Ecto neural progenitor cell (in vitro differentiated cells): ENCODE measurements around the gene PVALB.

ENCODE experiments used
- DNase-seq: peaks from one replicate; pipeline ENCODE4 v3.0.0-alpha.2; 2018; ENCODE audit warnings: low spot score

Gene PVALB

DNA sequence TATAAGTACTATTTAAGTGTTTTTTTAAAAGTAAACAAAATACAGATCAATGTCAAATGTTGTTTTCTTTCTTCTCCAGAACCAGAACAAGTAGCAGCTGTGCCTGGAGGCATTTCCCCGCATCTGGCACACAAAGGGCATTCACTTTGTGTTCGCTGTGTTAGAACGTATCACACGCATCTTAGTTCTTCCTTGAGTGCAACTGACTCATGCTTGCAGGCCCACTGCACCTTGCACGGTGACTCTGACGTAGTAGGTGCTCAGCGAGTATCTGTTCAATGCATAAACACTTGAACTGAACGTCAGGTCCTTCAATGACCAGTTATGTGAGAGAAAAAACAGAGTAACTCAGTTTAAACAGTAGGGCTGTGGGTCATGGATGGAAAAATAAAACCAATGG, 44.4 kb downstream of the PVALB start:
- no peak for DNase-seq

DNA sequence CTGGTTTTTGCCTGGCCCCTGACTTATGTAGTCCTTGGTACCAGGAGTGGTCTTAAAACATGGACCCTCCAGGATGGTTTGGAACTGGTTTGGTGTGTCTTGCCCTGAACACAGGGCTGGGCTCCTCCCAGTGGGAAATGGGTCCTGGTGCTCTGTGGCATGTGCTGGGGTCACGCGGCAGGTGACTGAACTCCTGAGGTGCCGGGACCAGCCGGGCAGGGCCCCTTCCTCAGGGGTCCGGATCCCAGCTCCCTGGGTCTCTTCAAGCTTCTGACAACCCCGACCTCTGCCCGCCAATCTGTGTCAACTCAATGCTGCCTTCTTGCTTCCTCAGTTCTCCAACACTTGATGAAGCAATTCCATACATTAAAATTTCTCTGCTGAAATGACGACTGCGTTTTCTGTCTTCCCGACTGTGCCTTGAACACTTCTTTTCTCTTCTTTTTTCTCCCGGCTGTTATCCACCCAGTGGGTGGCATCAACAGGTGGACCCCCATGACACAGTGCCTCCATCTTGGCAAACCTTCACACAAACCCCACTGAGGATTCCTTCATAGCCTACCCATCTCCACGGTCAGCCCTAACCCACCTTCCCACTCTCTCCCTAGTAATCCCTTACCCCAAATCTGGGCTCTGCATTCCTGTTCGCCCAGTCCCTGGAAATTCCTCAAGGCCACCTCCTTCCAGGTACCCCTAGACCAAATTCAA, 45.3 kb downstream of the PVALB start:
- no peak for DNase-seq

DNA sequence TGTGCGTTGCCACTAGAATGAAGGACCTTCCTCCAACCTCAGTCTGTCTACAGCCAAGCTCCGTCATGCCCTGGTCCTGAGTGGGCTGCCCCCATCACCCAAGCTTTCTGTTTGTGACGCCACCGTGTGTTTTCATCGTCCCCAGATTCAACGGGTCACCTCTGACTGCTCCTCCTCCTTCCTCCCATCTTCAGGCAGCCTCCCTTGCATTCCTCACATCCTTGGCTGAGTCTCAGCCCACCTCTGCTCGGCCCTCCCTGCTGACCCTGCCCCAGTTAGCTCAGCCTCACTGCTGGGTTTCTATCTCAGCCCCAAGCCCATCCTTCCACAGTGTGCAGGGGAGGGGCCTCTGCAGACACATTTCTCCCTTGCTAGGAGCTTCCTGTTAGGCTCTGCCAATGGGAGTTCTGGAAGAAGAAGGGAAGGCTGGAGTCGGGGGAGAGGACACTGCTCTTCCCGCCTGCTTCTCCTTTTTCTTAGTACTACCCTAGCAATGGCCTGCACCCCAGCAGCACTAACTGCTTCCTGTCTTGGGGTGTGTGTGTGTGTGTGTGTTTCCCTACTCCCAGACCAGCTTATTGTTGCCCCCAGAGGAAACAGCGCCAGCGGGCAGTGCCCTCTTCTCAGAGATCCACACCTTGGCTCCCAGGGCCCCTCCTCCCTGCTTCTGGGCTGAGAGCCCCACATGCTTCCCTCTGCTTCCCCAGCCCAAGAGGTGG, 46.2 kb downstream of the PVALB start:
- DNase-seq = no peak

DNA sequence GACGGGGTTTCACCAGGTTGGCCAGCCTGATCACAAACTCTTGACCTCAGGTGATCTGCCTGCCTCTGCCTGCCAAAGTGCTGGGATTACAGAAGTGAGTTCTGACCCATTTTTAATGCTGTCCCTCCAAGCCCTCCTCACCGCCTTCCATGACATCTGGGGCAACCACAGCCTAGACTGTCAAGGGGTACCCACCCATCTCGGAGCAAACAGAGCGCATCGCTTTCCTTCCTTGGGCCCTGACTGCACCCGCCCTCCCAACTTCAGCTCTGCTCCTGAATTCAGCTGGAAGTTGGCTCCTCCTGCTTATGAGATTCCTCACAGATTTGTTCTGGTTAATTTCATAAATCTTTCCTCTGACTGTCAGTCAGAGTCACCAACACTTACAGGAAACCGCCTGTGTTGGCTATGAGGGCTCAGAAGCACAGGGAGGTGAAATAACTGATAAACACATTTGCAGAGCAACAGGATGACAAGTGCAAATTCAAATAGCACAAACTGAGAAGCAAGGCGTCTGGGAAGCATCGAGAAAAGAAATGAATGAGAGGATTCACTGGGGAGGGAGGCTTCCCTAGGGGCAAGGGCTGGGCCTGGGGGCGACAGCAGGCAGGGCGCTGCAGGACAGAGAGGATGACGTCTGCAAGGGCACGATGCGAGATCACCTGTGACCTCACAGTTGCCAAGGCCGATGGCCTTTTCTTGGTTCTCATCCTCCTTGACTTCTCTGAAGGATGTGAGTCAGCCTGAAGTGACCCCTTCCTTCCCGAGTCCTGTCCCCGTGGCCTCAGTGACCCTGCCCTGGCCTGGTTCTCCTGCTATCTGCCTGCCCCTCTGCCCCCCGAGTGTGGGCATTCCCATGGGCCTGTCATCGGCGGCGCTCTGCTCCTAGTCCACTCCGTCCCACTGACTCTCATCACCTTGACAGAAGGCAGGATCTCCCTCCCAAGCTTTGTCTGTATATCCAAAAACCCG, 47.0 kb downstream of the PVALB start:
- no peak for DNase-seq

DNA sequence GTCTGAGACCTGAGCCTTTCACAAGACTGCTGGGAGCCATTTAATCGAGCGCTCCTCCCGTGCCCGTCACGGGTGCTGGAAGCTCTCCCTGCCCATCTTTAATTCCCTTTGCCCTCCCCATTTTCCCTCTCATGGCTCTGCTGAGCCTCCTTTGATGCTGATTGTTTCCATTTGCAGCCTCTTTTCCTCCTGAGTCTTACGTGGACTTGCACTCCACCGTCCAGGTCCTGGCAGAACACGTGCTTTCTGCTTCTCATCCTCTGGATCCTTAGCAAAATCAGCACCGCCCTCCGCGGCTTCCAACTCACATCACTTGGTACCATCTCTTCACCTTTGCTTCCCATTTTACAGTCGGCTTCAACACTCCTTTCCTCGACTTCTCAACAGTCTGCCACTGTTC, 48.2 kb downstream of the PVALB start:
- DNase-seq = no peak

DNA sequence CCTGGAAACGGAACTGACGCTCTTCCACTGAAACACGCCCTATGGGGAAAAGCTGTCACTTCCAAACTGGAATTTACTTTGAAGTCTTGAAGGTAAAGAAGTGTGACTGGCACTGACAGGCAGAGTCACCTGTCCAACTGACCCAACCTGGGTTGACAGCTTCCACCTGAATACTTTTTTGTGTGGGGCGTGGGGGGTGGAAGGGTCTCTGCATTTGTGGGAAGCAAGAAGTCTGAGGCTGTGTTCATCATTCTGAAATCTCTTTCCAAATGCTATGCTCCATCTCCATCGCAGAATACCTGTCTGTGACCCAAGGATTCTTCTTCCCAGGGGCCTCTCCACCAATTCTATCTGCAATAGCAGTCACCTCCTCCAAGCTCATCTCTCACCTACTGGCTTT, 48.7 kb downstream of the PVALB start:
- no peak for DNase-seq

DNA sequence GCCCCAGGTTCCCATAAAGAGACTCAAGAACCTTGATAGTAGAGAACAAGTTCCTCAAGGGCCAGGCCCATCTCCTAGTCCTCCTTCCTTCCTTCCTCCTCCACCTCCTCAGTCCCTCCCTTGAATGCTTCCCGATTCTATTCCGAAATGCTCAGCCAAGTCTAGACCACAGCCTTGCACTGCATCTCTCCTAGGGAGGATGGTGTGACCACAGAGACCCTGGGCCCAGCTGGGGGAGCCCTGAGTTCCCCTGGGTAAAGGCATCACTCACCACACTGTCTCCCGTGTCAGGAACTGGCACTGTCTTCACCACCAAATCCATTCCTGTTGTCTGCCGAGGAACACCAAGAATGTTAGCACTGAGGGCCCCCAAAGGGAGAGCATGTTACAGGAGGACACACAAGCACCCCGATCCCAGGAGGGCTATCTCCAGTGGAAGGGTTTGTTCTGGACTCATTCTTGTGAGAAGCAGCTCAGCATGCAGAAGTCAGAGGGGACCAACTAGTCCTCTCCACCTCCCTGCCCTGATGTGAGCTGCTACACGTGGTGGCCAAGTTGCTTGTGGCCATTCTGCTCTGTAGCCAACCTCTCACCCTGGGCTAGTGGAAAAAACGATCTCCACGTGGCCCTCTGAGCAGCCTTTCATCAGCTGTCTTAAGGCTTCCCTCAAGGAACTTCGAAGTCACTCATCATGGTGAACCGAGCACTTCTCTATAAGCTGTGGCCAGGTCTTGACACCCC, 49.6 kb downstream of the PVALB start:
- DNase-seq = no peak

DNA sequence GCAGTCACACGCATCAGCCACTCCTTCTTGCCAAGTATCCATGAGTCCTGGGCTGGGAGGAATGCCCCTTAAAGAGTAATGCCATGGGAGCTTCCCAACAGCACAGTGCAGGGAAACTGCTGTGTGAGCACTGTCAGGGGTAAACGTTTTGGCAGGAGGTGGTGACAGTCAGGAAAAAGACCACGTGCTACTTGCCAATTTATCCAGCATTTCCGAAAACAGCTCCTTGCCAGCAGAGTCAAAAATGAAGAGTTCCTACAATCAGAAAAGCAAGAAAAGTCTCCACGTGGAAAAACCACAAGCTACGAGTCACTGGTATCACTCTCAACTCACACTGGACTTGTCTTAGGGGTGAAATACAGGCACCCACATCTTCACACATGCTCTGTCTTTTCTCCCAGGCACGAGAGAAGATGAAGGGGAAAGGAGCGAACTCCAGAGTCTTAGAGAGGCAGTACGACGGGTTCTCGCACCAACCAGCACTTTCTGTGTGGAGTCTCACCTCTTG, 50.8 kb downstream of the PVALB start:
- no peak for DNase-seq

DNA sequence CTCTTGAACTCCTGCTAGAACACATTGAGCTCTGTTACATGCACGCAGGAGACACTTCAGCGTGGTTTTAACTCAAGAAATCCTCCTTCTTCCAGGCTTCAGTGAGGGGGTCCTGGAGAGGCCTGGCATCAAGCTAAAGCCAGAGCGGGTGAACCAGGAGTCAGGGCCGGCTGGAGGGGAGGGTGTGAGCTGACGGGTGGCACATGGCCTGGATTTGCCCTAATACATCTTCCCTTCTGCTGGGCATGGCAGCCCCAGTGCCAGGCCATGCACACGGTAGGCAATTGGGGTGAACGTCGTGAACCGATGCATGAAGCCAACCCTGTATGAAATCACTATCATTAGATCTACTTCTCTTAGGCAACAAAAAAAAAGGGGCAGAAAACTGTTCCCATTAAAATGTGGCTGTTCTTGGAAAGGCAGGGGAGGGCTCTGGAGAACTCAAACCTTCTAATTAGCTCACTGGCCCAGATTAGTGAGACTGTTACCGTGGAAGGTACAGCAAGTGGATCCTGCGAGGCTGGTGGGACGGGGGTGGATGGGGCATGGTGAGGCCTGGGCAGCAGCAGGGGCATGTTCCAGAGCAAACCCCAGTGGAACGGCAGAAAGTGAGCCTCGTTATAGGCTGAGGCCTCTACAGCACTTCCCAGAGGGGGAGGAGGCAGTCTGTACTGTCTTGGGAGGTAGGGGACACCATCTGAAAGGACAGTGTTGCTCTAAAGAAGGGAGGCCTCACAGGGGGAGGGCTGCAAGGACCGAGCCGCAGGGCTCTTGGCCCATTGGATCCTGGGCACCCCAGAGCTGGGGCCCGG, 51.5 kb downstream of the PVALB start:
- DNase-seq = no peak

DNA sequence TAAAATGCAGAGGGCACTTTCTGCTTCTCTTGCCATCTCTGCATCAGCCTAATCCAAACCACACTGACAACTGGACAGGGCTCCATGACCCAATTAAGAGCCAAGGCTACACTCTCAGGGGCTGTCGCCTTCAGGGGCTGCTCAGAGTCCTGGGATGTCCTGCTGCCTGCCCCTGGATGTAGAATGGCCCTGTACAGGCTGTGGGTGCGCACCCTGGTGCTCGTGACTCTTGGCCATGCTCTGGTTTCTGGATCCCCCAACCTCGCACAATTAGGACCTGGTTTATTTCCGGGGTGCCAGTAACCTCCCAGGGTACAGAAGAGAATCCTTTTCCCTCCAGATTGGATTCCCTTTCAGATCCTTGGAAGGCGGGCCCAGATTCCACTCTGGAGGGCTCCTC, 52.2 kb downstream of the PVALB start:
- no peak for DNase-seq

DNA sequence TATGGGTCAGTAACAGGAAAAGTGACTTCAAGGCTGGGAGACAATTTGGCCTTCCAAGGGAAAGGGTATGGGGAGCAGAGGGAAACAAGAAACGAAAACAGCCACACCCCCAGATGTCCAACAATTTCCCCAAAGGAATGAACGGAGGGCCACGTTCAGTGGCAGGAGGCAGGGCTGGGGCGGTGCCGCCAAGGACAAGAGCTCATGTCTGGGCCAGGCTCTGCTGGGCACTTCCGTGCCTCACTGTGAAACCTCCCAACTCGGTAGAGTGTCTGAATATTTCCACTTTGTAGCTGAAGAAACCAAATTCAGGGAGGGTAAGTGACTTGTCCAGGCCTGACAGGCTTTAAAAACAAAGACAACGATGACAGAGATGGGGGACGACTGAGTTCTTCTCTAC, 52.8 kb downstream of the PVALB start:
- DNase-seq = no peak

DNA sequence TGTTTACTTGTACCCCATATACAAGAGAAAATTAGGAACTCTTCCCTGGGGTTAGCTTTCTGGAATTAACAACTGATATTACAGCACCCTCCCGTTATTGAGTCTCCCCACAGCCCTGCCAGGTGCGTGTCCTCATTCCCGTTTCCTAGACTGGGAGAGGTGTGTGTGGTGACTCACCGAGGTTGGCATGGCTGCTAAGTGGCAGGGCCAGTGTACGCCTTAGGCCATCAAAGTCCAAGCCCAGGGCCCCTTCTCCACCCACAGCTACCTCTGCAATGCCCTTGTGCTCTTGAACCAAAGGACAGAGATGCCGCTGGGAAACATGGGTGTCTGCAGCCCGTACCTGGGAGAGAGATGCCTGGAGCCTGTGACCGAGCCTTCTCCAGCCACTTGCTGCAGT, 53.3 kb downstream of the PVALB start:
- DNase-seq = no peak

DNA sequence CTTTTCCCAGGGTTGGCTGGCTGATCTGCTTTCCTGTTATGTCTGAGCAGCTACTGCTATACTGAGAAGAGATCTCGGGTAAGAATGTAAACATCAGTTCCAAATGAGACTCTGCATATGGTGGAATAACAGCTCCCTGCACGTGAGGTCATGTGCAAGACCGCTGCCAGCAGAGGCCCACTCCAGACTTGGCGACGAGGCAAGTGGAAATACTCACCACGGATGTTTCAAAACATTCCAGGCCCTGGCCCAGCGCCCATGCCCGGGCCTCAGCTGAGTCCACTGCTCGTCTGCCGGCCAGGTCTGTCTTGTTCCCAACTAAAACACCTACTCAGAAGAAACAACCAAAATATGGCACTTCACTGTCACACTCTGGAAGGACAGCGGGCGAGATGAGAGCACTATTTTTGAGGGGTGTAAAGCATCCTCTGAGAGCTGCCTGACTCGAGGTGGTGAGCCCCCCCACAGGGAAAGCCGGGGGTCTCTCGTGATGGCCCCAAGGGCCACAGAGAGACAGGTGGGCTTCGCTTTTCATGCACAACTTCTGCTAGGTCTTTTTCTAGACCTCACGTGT, 54.1 kb downstream of the PVALB start:
- DNase-seq = no peak

DNA sequence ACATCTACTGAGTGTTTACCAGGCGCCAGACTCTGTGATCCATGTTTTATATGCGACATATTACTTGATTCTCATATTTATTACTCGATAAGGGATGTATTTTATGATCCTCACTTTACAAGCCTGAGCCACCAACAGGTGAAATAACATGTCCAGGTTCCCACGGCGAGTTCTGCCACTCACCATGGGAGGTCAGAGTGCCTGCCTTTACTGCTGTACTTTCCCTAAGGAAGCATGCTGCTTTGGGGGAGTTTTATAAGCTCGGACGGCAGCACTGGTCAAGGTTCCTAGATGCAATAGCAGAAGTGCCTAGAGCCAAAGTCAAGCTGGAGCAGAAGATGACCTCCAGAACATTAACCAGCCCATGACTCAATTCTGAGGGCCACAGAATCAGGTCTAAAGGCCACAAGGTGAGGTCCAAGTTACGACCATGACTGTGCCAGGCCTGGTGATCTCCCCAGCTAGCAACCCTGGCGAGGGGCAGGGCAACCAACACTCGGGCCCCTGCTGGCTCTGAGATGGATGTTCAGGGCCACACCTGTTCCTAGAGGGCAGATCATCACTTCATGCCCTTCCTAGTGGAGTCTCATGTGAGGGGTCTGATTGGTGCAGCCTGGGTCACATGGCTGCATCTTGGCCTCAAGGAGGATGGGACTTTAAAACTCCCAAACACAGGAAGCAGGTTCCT, 55.1 kb downstream of the PVALB start:
- DNase-seq = no peak

DNA sequence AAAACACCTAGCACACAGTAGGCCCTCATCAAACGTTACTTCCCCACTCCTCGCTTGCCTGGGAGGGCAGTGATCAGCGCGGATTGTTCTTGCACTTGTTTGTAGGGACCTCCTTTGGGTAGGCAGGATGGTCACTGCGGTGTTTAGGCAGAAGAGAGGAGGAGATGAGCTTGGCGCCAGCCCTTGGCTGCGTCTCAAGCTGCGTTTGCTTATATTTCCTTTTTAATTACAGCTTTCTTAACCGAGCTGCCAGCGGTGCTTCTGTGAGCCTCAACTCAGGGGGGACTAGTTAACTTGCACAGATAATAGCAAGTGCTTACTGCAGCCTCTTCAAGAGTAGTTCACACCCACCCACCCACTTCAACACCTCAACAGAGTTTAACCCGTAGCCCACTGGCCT, 56.0 kb downstream of the PVALB start:
- no peak for DNase-seq

DNA sequence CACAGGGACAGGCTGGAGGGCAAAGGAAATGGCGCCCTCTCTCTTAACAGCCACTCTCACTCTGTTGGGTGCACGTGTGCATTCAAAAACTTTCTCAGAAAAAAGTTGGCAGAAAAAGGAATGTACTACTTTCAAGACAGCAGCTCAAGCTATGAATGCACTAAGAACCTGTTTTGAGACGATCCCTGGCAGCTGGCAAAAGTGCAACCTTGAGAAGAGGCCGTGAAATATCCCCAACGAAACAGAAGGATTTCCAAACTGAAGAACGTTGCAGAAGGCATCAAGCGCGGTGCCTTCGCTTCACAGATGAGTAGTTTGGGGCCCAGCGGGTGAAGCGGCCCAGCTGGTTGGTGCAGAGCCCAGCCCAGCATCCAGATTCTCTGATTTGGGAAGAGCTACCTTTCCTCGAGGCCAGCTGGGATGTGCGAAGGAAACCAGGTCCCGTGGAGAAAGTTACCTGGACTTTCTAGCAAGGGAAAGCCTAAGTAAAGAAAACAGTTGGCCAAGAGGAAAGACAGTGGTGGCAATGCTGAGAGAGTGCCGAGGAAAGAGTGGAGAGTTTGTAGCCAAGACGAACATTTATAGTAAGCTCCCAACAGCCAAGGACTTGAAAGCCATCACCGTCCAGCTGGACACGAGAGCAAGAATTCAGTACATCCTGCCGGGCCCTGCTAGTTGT, 57.2 kb downstream of the PVALB start:
- no peak for DNase-seq

DNA sequence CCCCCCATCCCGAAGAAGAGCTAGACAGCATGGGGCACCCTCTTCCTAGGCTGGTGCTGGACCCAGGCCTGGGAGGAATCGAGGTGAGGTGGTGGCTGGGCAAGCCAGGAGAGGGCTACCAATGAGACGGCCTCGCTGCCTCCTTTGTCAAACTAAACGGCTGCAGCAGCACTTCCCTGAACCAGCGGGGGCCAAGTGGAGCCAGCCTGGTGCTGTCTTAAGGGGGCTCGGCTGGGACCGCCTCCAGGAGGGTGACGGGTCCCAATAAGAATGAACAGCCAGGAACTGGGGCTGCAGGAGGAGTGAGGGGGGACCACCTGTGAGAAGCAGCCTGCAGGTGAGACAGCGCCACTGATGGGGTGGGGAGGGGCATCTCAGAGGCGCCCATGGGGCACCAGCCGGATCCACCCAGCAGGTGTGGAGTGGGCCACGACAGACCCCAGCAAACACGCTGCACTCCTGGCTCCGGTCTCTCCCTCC, 58.0 kb downstream of the PVALB start:
- no peak for DNase-seq

DNA sequence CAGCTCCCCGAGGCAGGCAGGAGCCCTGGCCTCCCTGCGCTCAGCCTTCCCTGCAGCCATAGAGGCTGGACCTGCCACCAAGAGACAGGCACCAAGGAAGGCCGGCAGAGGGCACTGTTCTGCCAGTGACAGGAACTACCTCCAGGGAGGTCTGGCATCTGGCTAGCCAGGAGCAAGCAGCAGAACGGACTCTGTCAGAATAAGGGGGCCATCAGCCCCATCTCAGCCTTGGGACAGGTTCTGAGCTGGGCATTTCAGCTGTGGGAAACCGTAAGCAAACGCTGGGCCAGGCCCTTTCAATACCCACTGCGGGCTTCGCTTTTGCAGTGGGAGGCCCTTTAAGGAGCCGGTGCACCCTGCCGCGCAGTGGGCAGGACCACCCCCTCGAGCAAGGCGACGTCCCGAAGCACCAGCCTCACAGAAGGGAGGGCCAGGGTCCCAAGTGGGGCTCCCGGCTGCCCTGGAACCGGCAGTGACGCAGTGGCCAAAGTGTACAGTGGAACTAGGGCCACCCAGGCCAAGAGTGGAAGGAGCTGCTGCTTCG, 59.1 kb downstream of the PVALB start:
- DNase-seq = peak; percentile 87
